Activated CD4-positive, alpha-beta T cell treated with anti-CD3 and anti-CD28 coated beads, Interleukin-2, amount 50 U/mL, for 24 hours (primary cell): ENCODE results near the gene DPYD.

Source experiments
- DNase-seq, 2 donors: peaks; one replicate each; pipeline ENCODE4 v3.0.0-alpha.2; 2020; ENCODE audit warnings: low read depth in 1 of 2, low spot score in 1 of 2

DPYD gene

GRCh38 chr1:97551113-97551512 lies 369.7 kb downstream of the DPYD start:
- DNase-seq = no peak

- no peak for DNase-seq
These were observed 375.4 kb downstream of the DPYD start for GRCh38 chr1:97545446-97545845.

- DNase-seq = no peak
These were observed 380.4 kb downstream of the DPYD start for GRCh38 chr1:97540346-97540888.

- no peak for DNase-seq
These were observed 382.7 kb downstream of the DPYD start for GRCh38 chr1:97538113-97538512.

- DNase-seq = no peak
These were observed 387.5 kb downstream of the DPYD start for GRCh38 chr1:97533358-97533757.

- DNase-seq = no peak
These were observed 391.2 kb downstream of the DPYD start for GRCh38 chr1:97529600-97529999.

GRCh38 chr1:97524211-97524610 lies 396.6 kb downstream of the DPYD start:
- DNase-seq = no peak

GRCh38 chr1:97516588-97516987 lies 404.2 kb downstream of the DPYD start:
- no peak for DNase-seq

- DNase-seq = no peak
These were observed 412.1 kb downstream of the DPYD start for GRCh38 chr1:97508653-97509218.

GRCh38 chr1:97507863-97508262 lies 413.0 kb downstream of the DPYD start:
- DNase-seq = no peak

- no peak for DNase-seq
These were observed 414.5 kb downstream of the DPYD start for GRCh38 chr1:97506368-97506767.

- DNase-seq = no peak
These were observed 415.0 kb downstream of the DPYD start for GRCh38 chr1:97505816-97506215.

GRCh38 chr1:97505289-97505688 lies 415.5 kb downstream of the DPYD start:
- DNase-seq = no peak

GRCh38 chr1:97502360-97502759 lies 418.5 kb downstream of the DPYD start:
- no peak for DNase-seq

- no peak for DNase-seq
These were observed 419.2 kb downstream of the DPYD start for GRCh38 chr1:97501628-97502027.

GRCh38 chr1:97500760-97501159 lies 420.1 kb downstream of the DPYD start:
- DNase-seq = no peak

GRCh38 chr1:97499667-97500066 lies 421.2 kb downstream of the DPYD start:
- no peak for DNase-seq

GRCh38 chr1:97489834-97490233 lies 431.0 kb downstream of the DPYD start:
- no peak for DNase-seq

- no peak for DNase-seq
These were observed 432.3 kb downstream of the DPYD start for GRCh38 chr1:97488530-97488929.

GRCh38 chr1:97482022-97482421 lies 438.8 kb downstream of the DPYD start:
- DNase-seq = no peak

- DNase-seq = no peak
These were observed 453.4 kb downstream of the DPYD start for GRCh38 chr1:97467445-97467844.

- no peak for DNase-seq
These were observed 456.5 kb downstream of the DPYD start for GRCh38 chr1:97464305-97464704.

- DNase-seq = no peak
These were observed 459.1 kb downstream of the DPYD start for GRCh38 chr1:97461782-97462181.
